Lung (tissue), 12 donors: ENCODE data around the gene COMMD9. TPM values are rescaled to one million over a fixed set of nuclear protein-coding genes. Genes with fewer than 3 reads are reported as not detected.
A peak's percentile ranks its signal among the peaks of the same experiment; 100 is the strongest.

Experiments
- ATAC-seq: fragments of 200-7000 bp; cut with Tn5 transposase; one replicate; pipeline ENCODE4 v1.9.1; 2020; ENCODE audit warnings: moderate number of reproducible peaks; ENCODE audit not compliant: insufficient read depth, low FRiP score
- DNase-seq, 3 donors: peaks; one replicate each; pipeline ENCODE4 v3.0.0-alpha.2; 2013 to 2017
- H3K27ac ChIP-seq, 2 donors: one replicate each; pipeline ENCODE4 v1.5.1; 2013; ENCODE audit warnings: mild to moderate bottlenecking in 2 of 2, moderate library complexity in 2 of 2, control low read depth in 1 of 2, inconsistent platforms in 1 of 2, low read depth in 1 of 2, low read length in 1 of 2
- H3K27me3 ChIP-seq, 3 donors: one replicate each; pipeline ENCODE4 v1.5.1; 2013; ENCODE audit warnings: low read length in 2 of 3; ENCODE audit not compliant: control insufficient read depth in 3 of 3, insufficient read depth in 3 of 3
- H3K36me3 ChIP-seq, 4 donors: one replicate each; pipeline ENCODE4 v1.5.1; 2013; ENCODE audit warnings: low read length in 4 of 4, mild to moderate bottlenecking in 1 of 4, moderate library complexity in 1 of 4; ENCODE audit not compliant: control insufficient read depth in 4 of 4, insufficient read depth in 4 of 4
- H3K4me1 ChIP-seq, 5 donors: one replicate each; pipeline ENCODE4 v1.5.1; 2013; ENCODE audit warnings: low read length in 5 of 5, mild to moderate bottlenecking in 2 of 5, moderate library complexity in 1 of 5; ENCODE audit not compliant: control insufficient read depth in 5 of 5, insufficient read depth in 5 of 5
- H3K4me3 ChIP-seq: one replicate; pipeline ENCODE4 v1.5.1; 2013; ENCODE audit warnings: mild to moderate bottlenecking, control low read depth, moderate library complexity
- H3K9ac ChIP-seq, 2 donors: one replicate each; pipeline ENCODE4 v1.5.1; 2013; ENCODE audit warnings: low read length in 2 of 2, control low read depth in 1 of 2; ENCODE audit not compliant: insufficient read depth in 1 of 2
- H3K9me3 ChIP-seq, 4 donors: one replicate each; pipeline ENCODE4 v1.5.1; 2013; ENCODE audit warnings: low read length in 3 of 4, mild to moderate bottlenecking in 1 of 4, moderate library complexity in 1 of 4; ENCODE audit not compliant: control insufficient read depth in 4 of 4, insufficient read depth in 3 of 4
- WGBS, 2 donors: extraction: QIAGEN DNeasy Blood & Tissue Kit; methylation state at CpG; one replicate each; pipeline ENCODE4 v1.1.7; 2013; 5-methylcytosine and 5-hydroxymethylcytosine counted together
- polyA plus RNA-seq, 2 donors: library from polyadenylated mRNA; stranded (reverse); fragments of 200-250 nt; gene quantifications; one replicate each; pipeline ENCODE4 v1.2.1, GENCODE V29; 2013
- total RNA-seq, 2 donors: library from RNA; depleted of rRNA in 1 of 2; stranded (reverse); fragments of >200 nt in 1 of 2; gene quantifications; one replicate each; pipeline ENCODE4 v1.2.1, GENCODE V29; 2014 to 2021
- TF ChIP-seq, protein P1 (sequence below): IDR thresholded peaks from 2 replicates; pipeline ENCODE4 v1.5.1; 2012; ENCODE audit warnings: mild to moderate bottlenecking; ENCODE audit errors: control extremely low read depth, extremely low read depth
- donor health status: control.
- donor health status: control.
- donor health status: Bipolar disorder and iron deficiency.
- donor health status: healthy.
- donor health status: DM: yes; HTN: yes; CAD: no.

The COMMD9 gene
- total and polyA plus RNA-seq, 4 donors: 41.8 to 66.8 (median 44.6) TPM

DNA sequence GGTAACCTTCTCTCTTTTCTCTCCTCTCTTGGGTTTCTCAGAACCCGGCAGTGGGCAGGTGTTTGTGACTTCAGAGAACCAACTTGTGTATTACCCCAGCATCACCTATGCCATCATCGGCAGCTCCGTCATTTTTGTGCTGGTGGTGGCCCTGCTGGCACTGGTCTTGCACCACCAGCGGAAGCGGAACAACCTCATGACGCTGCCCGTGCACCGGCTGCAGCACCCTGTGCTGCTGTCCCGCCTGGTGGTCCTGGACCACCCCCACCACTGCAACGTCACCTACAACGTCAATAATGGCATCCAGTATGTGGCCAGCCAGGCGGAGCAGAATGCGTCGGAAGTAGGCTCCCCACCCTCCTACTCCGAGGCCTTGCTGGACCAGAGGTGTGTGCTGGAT is 62.2 kb downstream of the COMMD9 start:
- DNase-seq: no peak
- ATAC-seq: no peak

DNA sequence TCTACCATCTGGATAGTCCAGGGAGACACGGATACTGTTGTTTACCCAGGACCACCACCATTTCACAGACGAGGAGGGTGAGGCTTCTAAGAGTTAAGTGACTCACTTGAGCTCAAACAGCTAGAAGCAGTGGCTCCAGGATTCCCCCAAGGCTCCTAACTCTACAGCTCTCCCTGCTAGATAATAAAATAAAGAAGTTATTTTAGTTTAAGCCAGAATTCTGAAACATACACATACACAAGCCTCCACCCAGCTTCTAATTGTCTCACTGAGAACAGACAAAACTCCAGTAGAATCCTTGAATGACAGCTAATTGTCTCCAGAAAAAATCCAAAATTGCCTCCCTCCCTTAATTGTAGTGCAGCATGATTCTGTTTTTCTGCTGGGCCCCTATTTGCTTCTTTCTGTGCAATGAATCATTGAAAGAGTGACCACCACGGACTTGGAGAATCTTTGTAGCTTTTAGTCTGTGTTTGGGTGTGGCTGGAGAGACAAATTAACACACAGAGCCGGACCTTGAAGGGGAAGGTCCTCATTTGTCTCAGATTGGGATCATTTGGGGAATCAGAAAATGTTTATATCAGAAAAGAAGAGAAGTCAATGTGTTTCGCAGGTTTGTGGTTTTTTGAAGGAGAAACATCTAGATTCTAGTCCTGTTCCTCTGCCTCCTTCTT is 64.9 kb downstream of the COMMD9 start:
- no peak for ATAC-seq
- no peak overlapping the region for H3K4me3 ChIP-seq
- H3K4me1 ChIP-seq: peaks cover 0 to 8% (median 7%) of the 10 kb centered on the region in 5 donors
- H3K9me3 ChIP-seq: peaks cover 0 to 5% (median 3%) of the 10 kb centered on the region in 4 donors
- no peak for DNase-seq
- peak overlapping the region in 1 of 2 donors; percentile 1 for H3K9ac ChIP-seq
- H3K27me3 ChIP-seq: no peaks in the 10 kb centered on the region
- WGBS, 2 donors: 69 to 72% methylated on average over 5 of the region's 5 CpGs
- H3K27ac ChIP-seq: no peak overlapping the region
- H3K36me3 ChIP-seq: no peaks in the 10 kb centered on the region
- TF ChIP-seq, protein P1, sequence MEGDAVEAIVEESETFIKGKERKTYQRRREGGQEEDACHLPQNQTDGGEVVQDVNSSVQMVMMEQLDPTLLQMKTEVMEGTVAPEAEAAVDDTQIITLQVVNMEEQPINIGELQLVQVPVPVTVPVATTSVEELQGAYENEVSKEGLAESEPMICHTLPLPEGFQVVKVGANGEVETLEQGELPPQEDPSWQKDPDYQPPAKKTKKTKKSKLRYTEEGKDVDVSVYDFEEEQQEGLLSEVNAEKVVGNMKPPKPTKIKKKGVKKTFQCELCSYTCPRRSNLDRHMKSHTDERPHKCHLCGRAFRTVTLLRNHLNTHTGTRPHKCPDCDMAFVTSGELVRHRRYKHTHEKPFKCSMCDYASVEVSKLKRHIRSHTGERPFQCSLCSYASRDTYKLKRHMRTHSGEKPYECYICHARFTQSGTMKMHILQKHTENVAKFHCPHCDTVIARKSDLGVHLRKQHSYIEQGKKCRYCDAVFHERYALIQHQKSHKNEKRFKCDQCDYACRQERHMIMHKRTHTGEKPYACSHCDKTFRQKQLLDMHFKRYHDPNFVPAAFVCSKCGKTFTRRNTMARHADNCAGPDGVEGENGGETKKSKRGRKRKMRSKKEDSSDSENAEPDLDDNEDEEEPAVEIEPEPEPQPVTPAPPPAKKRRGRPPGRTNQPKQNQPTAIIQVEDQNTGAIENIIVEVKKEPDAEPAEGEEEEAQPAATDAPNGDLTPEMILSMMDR: no peak

More for the DNA sequence above, 62.2 kb downstream of the COMMD9 start:
- peaks cover 0 to 25% (median 7%) of the 10 kb centered on the region in 5 donors for H3K4me1 ChIP-seq
- 97% methylated on average over 15 of the region's 15 CpGs for WGBS, 2 donors
- H3K27ac ChIP-seq: no peak overlapping the region
- H3K4me3 ChIP-seq: no peak overlapping the region
- TF ChIP-seq, protein P1: no peak
- no peaks in the 10 kb centered on the region for H3K27me3 ChIP-seq
- H3K36me3 ChIP-seq: no peaks in the 10 kb centered on the region
- no peak overlapping the region for H3K9ac ChIP-seq
- no peaks in the 10 kb centered on the region for H3K9me3 ChIP-seq

DNA sequence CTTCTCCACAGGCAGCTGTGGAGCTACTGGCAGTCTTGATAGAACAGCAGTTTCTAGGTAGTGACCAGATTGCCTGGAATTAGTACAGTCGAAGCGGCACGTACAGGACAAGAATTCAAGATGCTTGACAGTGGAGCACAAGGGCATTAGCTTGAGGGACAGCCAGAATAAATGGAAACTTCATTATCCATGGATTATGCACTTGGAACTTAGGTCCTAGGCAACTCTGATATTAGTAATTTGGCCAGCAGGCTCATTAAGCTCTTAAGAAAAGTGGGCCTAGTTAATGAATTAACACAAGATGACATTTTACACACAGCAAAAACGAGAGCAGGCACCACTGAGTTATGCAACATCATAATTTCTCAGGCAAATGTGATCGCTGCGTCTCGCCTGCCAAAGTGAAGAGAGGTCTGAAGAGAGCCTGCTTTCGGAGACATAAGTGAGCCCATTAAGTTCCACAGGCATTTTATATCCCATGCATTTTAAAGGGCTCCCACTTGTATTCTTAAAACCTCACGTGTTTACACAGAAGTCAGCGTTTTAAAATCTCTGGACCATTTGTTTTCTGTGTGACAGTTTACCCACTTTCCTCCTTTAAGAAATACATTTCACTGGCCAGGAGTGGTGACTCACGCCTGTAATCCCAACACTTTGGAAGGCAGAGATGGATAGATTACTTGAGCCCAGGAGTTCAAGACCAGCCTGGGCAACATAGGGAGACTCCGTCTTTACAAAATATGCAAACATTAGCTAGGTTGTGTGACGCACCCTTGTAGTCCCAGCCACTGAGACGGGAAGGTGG is 66.2 kb downstream of the COMMD9 start:
- Histone ChIP-seq H3K27ac (peak overlapping the region in 1 of 2 donors; percentile 27), H3K27me3 (no peaks in the 10 kb centered on the region), H3K9ac (no peak overlapping the region), H3K9me3 (peaks cover 0 to 9% (median 3%) of the 10 kb centered on the region in 4 donors), H3K36me3 (no peaks in the 10 kb centered on the region), H3K4me1 (peaks cover 0 to 8% (median 7%) of the 10 kb centered on the region in 5 donors), H3K4me3 (no peak overlapping the region)
- TF ChIP-seq, protein P1: no peak
- ATAC-seq: peak; percentile 73
- peak; percentile 27 to 74 (median 47) for DNase-seq
- 59 to 78% methylated on average over 14 of the region's 14 CpGs for WGBS, 2 donors

Other genes with a start within 250 kb of the COMMD9 start
- gene PRR5L, start 6.9 kb upstream of the COMMD9 start, total RNA-seq: 10 to 100 TPM; 10.4 to 27.5 TPM
- 1 to 10 TPM; 6.3 to 7.7 TPM for gene PRR5L, start 6.9 kb upstream of the COMMD9 start, polyA plus RNA-seq
- gene TRAF6, start 220.8 kb upstream of the COMMD9 start, total RNA-seq: 10 to 100 TPM; 13.1 to 14.0 TPM
- 1 to 10 TPM; 2.2 to 4.5 TPM for gene TRAF6, start 220.8 kb upstream of the COMMD9 start, polyA plus RNA-seq